CD4-positive, alpha-beta T cell treated with Interleukin-4 for 4 hours (primary cell): Measurements from ENCODE around the gene BHLHA15.

Source experiments
- DNase-seq: peaks from one replicate; pipeline ENCODE4 v3.0.0-alpha.2; 2020

Gene BHLHA15

GRCh38 chr7:98211221-98211675 lies at the start of gene BHLHA15:
Gene BHLHA15 (plus strand): TSS chr7:98211439. CDS start chr7:98212310, 871 bp downstream.
- peak; percentile 6 for DNase-seq

- DNase-seq: no peak
Observed at GRCh38 chr7:98162758-98163157, 48.5 kb upstream of the BHLHA15 start.

- no peak for DNase-seq
Observed at GRCh38 chr7:98163269-98163668, 48.0 kb upstream of the BHLHA15 start.

- DNase-seq: no peak
Observed at GRCh38 chr7:98163704-98164494, 47.3 kb upstream of the BHLHA15 start.

- DNase-seq: peak; percentile 34
Observed at GRCh38 chr7:98165827-98166667, 45.2 kb upstream of the BHLHA15 start.

GRCh38 chr7:98166668-98166970 lies 44.6 kb upstream of the BHLHA15 start:
- no peak for DNase-seq

- no peak for DNase-seq
Observed at GRCh38 chr7:98167653-98168052, 43.6 kb upstream of the BHLHA15 start.

- DNase-seq: peak; percentile 80
Observed at GRCh38 chr7:98168181-98168903, 42.9 kb upstream of the BHLHA15 start.

- DNase-seq: no peak
Observed at GRCh38 chr7:98168904-98169621, 42.2 kb upstream of the BHLHA15 start.

- no peak for DNase-seq
Observed at GRCh38 chr7:98170966-98171365, 40.3 kb upstream of the BHLHA15 start.

- no peak for DNase-seq
Observed at GRCh38 chr7:98171449-98171848, 39.8 kb upstream of the BHLHA15 start.

- DNase-seq: no peak
Observed at GRCh38 chr7:98174334-98175259, 36.6 kb upstream of the BHLHA15 start.

- DNase-seq: no peak
Observed at GRCh38 chr7:98175260-98175940, 35.8 kb upstream of the BHLHA15 start.

- no peak for DNase-seq
Observed at GRCh38 chr7:98177553-98177952, 33.7 kb upstream of the BHLHA15 start.

- DNase-seq: no peak
Observed at GRCh38 chr7:98178321-98178720, 32.9 kb upstream of the BHLHA15 start.

- no peak for DNase-seq
Observed at GRCh38 chr7:98178762-98179490, 32.3 kb upstream of the BHLHA15 start.

GRCh38 chr7:98180751-98181150 lies 30.5 kb upstream of the BHLHA15 start:
- no peak for DNase-seq

- no peak for DNase-seq
Observed at GRCh38 chr7:98185101-98185500, 26.1 kb upstream of the BHLHA15 start.

GRCh38 chr7:98186452-98187137 lies 24.6 kb upstream of the BHLHA15 start:
- no peak for DNase-seq

GRCh38 chr7:98187138-98187502 lies 24.1 kb upstream of the BHLHA15 start:
- no peak for DNase-seq
